Heart right ventricle (tissue), 16 donors: Measurements from ENCODE around the gene STX17. TPM values are rescaled to one million over a fixed set of nuclear protein-coding genes. Genes with fewer than 3 reads are reported as not detected.

Experiments used
- ATAC-seq, 8 donors: fragments of 200-7000 bp; cut with Tn5 transposase; one replicate each; pipeline ENCODE4 v1.9.1; 2020; ENCODE audit warnings: mild to moderate bottlenecking in 8 of 8, moderate library complexity in 8 of 8, moderate number of reproducible peaks in 1 of 8
- DNase-seq, 2 donors: peaks; one replicate each; pipeline ENCODE4 v3.0.0-alpha.2; 2020
- H3K27ac ChIP-seq, 10 donors: fragments of 200-600 bp; sonication (generic) in 2 of 10; one replicate each; pipeline versions ENCODE4 v1.5.0 to v1.8.0; 2020 to 2022; ENCODE audit warnings: mild to moderate bottlenecking in 3 of 10
- H3K27me3 ChIP-seq, 7 donors: fragments of 200-600 bp; one replicate each; pipeline ENCODE4 v1.8.0; 2021 to 2022; ENCODE audit warnings: mild to moderate bottlenecking in 2 of 7
- H3K36me3 ChIP-seq, 9 donors: fragments of 200-600 bp; sonication (generic) in 1 of 9; one replicate each; pipeline versions ENCODE4 v1.5.0 to v1.8.0; 2020 to 2022; ENCODE audit warnings: mild to moderate bottlenecking in 2 of 9
- H3K4me1 ChIP-seq, 9 donors: fragments of 200-600 bp; sonication (generic) in 1 of 9; one replicate each; pipeline versions ENCODE4 v1.5.0 to v1.8.0; 2020 to 2022; ENCODE audit warnings: mild to moderate bottlenecking in 4 of 9
- H3K4me3 ChIP-seq, 10 donors: fragments of 200-600 bp; sonication (generic) in 2 of 10; one replicate each; pipeline versions ENCODE4 v1.5.0 to v1.8.0; 2020 to 2022; ENCODE audit warnings: mild to moderate bottlenecking in 7 of 10, moderate library complexity in 2 of 10
- H3K9me3 ChIP-seq, 11 donors: fragments of 200-600 bp in 10 of 11; sonication (generic) in 2 of 11; one replicate each; pipeline versions ENCODE4 v1.5.0 to v1.8.0; 2013 to 2022; ENCODE audit warnings: mild to moderate bottlenecking in 2 of 11, control low read depth in 1 of 11, moderate library complexity in 1 of 11
- CTCF ChIP-seq, 9 donors: fragments of 200-600 bp; sonication (generic) in 2 of 9; IDR thresholded peaks; one replicate each; pipeline versions ENCODE4 v1.5.0 to v1.8.0; 2021 to 2022; ENCODE audit warnings: antibody characterized with exemption in 9 of 9, mild to moderate bottlenecking in 5 of 9, moderate library complexity in 1 of 9
- WGBS, 2 donors: extraction: QIAGEN DNeasy Blood & Tissue Kit; methylation state at CpG; one replicate each; pipeline ENCODE4 v1.1.7; 2013; ENCODE audit warnings: inconsistent platforms in 1 of 2; 5-methylcytosine and 5-hydroxymethylcytosine counted together
- intact Hi-C, 10 donors: fragments of 100-400 bp; cut with DNase I; formaldehyde crosslinking; loops; one replicate each; pipeline versions ENCODE4 v1.11.1 to v1.14.2; 2022
- polyA plus RNA-seq, 2 donors: library from polyadenylated mRNA; stranded (reverse); fragments of 200-250 nt; gene quantifications; one replicate each; pipeline ENCODE4 v1.2.3, GENCODE V29; 2013
- total RNA-seq, 10 donors: library from RNA; stranded (reverse); fragmentation: NEBNext Ultra II Directional in 3 of 10; extraction: Animal tissue kit (Norgen Biotek cat#: 25700) in 3 of 10; gene quantifications; one replicate each; pipeline versions ENCODE4 v1.2.1 to v1.2.4, GENCODE V29; 2021 to 2023
- donor health status: Arrhythmogenic right ventricular cardiomyopathy.
- donor health status: ischemic (EF 13 %, LVEDD 7.1; RV severe dilation, severe dysfunction).
- donor health status: healthy with polysubstance abuse.
- donor health status: DM: no; HTN: yes; CAD: no.
- donor health status: DM: no; HTN: no; CAD: no.
- donor health status: ischemic (EF 25% LVEDD 6.9; RV normal size, moderate dysfunction).
- donor health status: ischemic (EF 25% LVEDD 5.7; RV mildly dilated, moderate dysfunction).
- donor health status: healthy.
- donor health status: DM: yes; HTN: yes; CAD: no.
- donor health status: Ischemic cardiomyopathy.
- donor health status: ischemic (EF 35%, LVEDD 5.7; RV mildly dilated, moderate dysfunction).
- donor health status: nonischemic (EF 11% LVEDD 7.7; RV severe dilation, severe dysfunction).
- donor health status: DM: yes; HTN: yes; CAD: no.
- donor health status: PGD.
- donor health status: ischemic (EF 29% LVEDD 5.4; RV normal size, mild dysfunction).
- donor health status: nonischemic (EF 23%, LVEDD 6.1; RV moderate dilation, normal function).

The STX17 gene
- total and polyA plus RNA-seq, 12 donors = 4.1 to 31.1 (median 23.5) TPM

GRCh38 chr9:99885747-99886146 lies 20.7 kb upstream of the STX17 start:
- Histone ChIP-seq H3K36me3 (no peaks in the 10 kb centered on the region), H3K27me3 (no peaks in the 10 kb centered on the region), H3K4me1 (no peaks in the 10 kb centered on the region), H3K27ac (no peak overlapping the region), H3K4me3 (no peak overlapping the region), H3K9me3 (no peaks in the 10 kb centered on the region)
- intact Hi-C loops = no loop called here
- ATAC-seq (no peak), DNase-seq (no peak)
- WGBS, 2 donors = 57 to 67% methylated on average over 1 of the region's 1 CpG
- TF ChIP-seq CTCF (IDR thresholded peaks at IDR 0.05) = no peak

- H3K4me3 ChIP-seq = no peak overlapping the region
- no peaks in the 10 kb centered on the region for H3K9me3 ChIP-seq
- 88 to 93% methylated on average over 1 of the region's 1 CpG for WGBS, 2 donors
- no peak for DNase-seq
- no peak for ATAC-seq
- H3K36me3 ChIP-seq = no peaks in the 10 kb centered on the region
- H3K27me3 ChIP-seq = no peaks in the 10 kb centered on the region
- H3K4me1 ChIP-seq = no peaks in the 10 kb centered on the region
- no peak overlapping the region for H3K27ac ChIP-seq
- TF ChIP-seq CTCF (IDR thresholded peaks at IDR 0.05) = no peak
- intact Hi-C loops = no loop called here
Measured at GRCh38 chr9:99889120-99889519, 17.3 kb upstream of the STX17 start.

- no peaks in the 10 kb centered on the region for H3K4me1 ChIP-seq
- no peaks in the 10 kb centered on the region for H3K9me3 ChIP-seq
- H3K27me3 ChIP-seq = no peaks in the 10 kb centered on the region
- no peak for DNase-seq
- TF ChIP-seq CTCF (IDR thresholded peaks at IDR 0.05) = no peak
- intact Hi-C loops = no loop called here
- WGBS, 2 donors = 46 to 48% methylated on average over 2 of the region's 2 CpGs
- no peaks in the 10 kb centered on the region for H3K36me3 ChIP-seq
- no peak overlapping the region for H3K27ac ChIP-seq
- no peak for ATAC-seq
- H3K4me3 ChIP-seq = no peak overlapping the region
Measured at GRCh38 chr9:99894826-99895225, 11.6 kb upstream of the STX17 start.

- 96 to 97% methylated on average over 6 of the region's 6 CpGs for WGBS, 2 donors
- Histone ChIP-seq H3K4me3 (no peak overlapping the region), H3K9me3 (no peaks in the 10 kb centered on the region), H3K27ac (no peak overlapping the region), H3K36me3 (no peaks in the 10 kb centered on the region), H3K27me3 (no peaks in the 10 kb centered on the region), H3K4me1 (no peaks in the 10 kb centered on the region)
- intact Hi-C loops = no loop called here
- TF ChIP-seq CTCF (IDR thresholded peaks at IDR 0.05) = no peak
- no peak for ATAC-seq
- no peak for DNase-seq
Measured at GRCh38 chr9:99895510-99895909, 10.9 kb upstream of the STX17 start.

- H3K27me3 ChIP-seq = no peaks in the 10 kb centered on the region
- no peaks in the 10 kb centered on the region for H3K9me3 ChIP-seq
- H3K27ac ChIP-seq = no peak overlapping the region
- intact Hi-C loops = no loop called here
- no peak for ATAC-seq
- no peak for DNase-seq
- no peak overlapping the region for H3K4me3 ChIP-seq
- H3K36me3 ChIP-seq = no peaks in the 10 kb centered on the region
- WGBS, 2 donors = 91 to 94% methylated on average over 2 of the region's 2 CpGs
- H3K4me1 ChIP-seq = no peaks in the 10 kb centered on the region
- no peak for TF ChIP-seq CTCF (IDR thresholded peaks at IDR 0.05)
Measured at GRCh38 chr9:99896119-99896518, 10.3 kb upstream of the STX17 start.
